Epithelial cell of prostate (primary cell): ENCODE results near the gene RHBDL1.

Experiments
- DNase-seq: peaks from one replicate; pipeline ENCODE4 v3.0.0-alpha.2; 2011; ENCODE audit warnings: low read depth, low spot score
- H3K27ac ChIP-seq: fragments of 450-650 bp; 2 replicates; pipeline ENCODE4 v1.5.1; 2017; ENCODE audit warnings: mild to moderate bottlenecking

Gene RHBDL1

DNA sequence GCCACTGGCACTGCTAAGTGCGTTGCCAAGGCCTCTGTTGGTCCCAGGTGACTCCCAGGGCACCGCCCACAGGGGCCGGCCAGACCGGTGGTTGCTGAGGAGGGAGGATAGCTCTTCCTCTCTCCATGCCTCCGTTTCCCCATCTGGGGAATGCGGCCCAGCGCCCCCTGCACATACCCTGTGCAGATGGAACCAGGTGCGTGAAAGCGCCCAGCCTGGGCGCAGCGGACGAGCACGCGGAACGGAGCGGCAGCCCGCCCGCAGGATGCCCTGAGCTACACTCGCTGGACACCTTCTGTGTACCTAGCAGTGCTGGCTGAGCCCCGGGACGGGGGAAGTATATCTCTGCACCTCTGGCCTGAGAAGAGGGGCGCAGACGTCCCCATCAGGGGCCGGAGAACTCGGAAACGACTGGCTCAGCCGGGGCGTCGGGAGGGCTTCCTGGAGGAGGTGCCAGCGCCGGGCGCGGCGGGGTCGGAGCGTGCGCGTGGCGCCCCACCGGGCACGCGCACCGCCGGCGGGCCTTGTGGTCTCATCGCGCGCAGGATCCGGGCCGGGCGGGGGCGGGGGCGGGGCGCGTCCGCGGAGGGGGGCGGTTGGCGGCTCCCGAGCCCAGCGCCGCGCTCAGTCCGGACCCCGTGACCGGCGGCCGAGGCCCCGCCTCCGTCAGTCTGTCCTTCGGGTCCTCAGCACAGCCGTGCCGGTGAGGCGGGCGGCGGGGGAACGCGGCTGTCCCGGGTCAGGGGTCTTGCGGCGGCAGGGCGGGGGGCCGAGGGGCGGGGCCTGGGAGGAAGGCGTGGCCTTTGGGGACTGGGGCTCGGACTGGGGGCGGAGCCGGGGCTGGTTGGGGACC, 51.2 kb downstream of the RHBDL1 start, which contains the start of the genes CCDC78 and HAGHL:
TSS of gene CCDC78 (minus strand) at position 6 of the 853 bp plus-strand sequence. CDS start 76 bp downstream, outside the sequence.
TSS of gene HAGHL (plus strand) at position 669 of the 853 bp plus-strand sequence. CDS start 404 bp downstream, outside the sequence.
- no peak for DNase-seq
- peak within 1 kb of the TSS; percentile 45 for H3K27ac ChIP-seq

- DNase-seq, result no peak
- H3K27ac ChIP-seq, result peak overlapping the region; percentile 45
These were observed 52.0 kb downstream of the RHBDL1 start for GRCh38 chr16:727291-727977.
